Measurements from ENCODE around the gene PHLDB3.
"Not testable (repeated sequence)": the region's sequence is repeated elsewhere in the genome, so short reads cannot be mapped to it uniquely, and the experiment has no call there.

PHLDB3 gene

DNA sequence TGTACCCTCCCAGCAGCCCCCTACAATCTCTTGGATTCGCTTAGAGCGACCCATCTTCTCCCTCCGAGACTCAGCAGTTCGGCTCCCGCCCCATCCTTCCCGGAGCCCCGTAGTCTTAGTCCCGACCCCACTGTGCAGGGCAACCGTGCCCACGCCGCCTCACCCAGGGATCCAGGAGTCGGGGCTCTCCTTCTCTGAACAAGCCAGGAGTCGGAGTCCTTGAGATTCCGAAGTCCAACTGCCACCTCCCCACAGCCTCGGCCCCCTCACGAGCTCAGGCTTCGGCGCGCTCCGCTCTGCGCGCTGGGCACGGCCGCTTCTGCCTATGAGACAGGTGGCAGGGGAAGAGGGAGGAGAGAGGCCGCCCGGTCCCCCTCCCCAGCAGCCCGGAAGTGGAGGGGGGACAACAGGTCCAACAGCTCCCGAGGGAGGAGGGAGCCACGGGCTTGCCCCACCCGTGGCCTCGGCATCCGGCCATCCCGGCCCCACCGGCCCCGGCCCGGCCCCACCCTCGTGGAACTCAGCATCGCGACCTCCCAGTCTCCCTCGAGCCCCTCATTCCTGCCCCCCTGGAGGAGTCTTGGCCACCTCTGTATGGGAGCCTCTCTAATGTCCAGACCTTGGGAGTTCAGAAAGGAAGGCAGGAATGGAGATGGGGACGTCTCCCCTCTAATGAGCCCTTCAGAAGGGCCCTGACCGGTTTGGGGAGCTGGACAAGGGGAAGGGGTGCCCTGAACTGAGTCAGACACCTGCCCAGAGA lies at the start of gene PHLDB3:
Gene PHLDB3, minus strand, starts transcription at position 321 of the 760 bp plus-strand sequence. CDS start 628 bp downstream, outside the sequence.
- DNase-seq: peak; percentile 44

- DNase-seq: no peak
Measured at GRCh38 chr19:43553656-43554055, 49.1 kb upstream of the PHLDB3 start.

DNA sequence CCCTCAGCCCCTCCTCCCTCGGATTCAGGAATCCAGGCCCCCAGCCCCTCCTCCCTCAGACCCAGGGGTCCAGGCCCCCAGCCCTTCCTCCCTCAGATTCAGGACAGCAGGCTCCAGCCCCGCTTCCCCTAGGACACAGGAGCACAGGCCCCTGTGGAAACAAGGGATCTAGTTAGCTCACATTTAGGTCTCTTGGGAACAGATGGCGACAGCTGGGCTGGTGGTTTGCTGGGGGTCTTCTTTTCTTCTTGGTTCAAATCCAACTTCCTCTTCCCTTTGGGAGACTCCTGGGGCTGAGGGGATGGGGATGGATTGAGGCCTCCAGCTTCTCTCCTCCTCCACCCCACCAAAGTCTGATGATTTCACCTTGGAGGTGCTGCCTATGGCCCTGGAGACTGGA lies 48.1 kb upstream of the PHLDB3 start:
- no peak for DNase-seq

DNA sequence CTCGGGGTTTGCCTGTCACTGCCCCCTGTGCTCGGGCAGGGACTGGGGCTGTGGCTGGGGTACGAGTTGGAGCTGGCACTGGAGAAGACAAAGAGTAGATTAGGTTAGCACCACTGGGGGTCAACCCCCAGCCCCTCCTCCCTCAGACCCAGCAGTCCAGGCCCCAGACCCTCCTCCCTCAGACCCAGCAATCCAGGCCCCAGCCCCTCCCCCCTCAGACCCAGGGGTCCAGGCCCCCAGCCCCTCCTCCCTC lies 47.6 kb upstream of the PHLDB3 start:
- no peak for DNase-seq

DNA sequence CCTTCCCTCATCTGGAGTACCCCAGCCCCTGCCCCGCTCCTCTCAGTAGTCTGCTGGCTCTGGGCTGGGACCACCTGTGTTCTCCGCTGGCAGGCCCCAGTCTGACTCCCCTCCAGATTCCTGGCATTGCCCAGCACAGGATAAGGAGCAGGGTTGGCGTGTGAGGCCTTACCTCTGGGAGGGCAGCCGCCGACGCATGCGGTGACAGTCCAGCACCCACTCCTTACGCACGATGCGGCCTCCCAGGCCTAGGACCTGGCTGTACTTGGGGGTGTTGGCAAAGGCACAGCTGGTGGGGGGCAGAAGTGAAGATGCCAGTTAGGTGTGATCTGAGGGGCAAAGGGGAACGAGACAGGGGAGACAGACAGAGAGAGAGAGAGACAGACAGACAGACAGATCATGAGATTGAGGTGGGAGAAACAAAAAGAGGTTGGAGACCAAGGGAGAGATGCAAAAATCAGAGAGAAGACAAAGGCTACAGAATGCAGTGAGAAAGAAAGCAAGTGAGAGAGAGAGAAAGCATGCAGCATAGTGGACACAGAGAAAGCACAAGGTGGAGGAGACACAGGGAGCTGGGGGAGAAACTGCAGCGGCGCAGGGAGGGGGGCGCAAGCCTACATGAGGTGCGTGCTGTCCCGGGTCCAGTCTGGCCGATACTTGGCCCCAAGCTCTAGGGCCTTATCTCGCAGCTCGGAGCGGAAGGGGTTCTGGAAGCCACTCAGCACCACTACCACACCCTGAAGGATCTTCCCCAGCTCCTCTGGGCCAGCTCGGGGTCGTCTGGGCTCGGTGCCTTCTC lies 47.1 kb upstream of the PHLDB3 start:
- no peak for DNase-seq

GRCh38 chr19:43548706-43549105 lies 44.2 kb upstream of the PHLDB3 start:
- no peak for DNase-seq

DNA sequence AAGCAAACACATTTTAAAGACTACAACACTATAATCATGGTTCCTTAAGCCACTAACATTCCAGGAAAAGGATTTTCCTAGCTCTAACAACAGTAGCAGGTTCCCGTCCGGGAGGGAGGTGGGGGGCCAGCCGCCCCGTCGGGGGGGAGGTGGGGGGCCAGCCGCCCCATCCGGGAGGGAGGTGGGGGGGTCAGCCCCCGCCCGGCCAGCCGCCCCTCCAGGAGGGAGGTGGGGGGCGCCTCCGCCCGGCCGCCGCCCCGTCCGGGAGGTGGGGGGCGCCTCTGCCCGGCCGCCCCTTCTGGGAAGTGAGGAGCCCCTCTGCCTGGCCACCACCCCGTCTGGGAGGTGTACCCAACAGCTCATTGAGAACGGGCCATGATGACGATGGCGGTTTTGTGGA lies 43.4 kb upstream of the PHLDB3 start:
- not testable (repeated sequence) for DNase-seq

DNA sequence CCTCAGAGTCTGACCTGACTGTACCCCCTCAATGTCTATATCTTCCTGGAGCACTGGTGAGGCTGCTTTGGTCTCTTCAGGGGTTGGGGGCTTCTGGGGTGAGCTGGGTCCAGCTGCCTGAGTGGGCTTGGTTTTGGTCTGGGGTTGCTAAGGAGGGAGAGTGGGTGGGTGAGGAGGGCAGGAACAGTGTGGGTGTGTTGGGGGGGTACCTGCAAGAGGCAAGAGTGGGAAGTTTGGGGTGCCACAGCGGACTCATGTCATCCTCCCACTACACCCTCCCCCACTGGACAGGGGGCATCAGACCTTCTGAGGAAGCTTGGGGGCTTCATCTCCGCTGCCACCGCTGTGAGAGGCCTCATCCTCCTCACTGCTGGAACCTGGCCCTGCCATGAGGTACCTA lies 42.0 kb upstream of the PHLDB3 start:
- no peak for DNase-seq

DNA sequence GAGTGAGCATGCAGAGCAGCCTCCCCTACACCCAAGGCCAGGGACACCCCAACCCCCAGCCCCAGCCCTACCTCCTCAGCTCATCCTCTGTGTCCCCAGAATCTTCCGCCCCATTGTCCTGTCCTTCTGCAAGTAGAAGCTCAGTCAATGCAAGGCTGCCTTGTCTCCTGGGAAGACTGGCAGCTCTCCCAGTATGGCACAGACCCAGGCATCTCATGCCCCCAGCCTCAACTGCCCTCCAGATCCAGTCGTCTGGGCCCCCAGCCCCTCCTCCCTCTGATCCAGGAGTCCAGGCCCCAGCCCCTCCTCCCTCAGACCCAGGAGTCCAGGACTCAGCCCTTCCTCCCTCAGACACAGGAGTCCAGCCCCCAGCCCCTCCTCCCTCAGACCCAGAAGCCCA lies 41.4 kb upstream of the PHLDB3 start:
- no peak for DNase-seq

DNA sequence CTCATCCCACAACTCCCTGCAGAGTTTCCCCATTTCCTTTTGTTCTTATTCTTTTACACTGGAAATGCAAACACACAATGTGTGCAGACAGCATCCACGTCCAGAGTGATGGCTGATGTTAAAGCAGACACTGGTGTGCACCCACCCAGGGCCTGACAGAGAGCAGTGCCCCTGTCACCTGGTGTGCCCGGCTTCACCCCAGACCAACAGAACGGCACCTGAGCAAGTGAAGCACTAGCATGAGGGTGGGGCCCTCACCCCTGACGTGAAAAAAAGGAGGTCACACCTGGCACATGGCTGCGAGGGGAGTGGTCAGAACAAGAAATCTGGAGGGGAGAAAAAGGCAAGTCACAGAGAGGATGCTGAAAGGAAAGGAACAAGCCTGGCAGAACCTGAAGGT lies 40.7 kb upstream of the PHLDB3 start:
- DNase-seq: no peak

DNA sequence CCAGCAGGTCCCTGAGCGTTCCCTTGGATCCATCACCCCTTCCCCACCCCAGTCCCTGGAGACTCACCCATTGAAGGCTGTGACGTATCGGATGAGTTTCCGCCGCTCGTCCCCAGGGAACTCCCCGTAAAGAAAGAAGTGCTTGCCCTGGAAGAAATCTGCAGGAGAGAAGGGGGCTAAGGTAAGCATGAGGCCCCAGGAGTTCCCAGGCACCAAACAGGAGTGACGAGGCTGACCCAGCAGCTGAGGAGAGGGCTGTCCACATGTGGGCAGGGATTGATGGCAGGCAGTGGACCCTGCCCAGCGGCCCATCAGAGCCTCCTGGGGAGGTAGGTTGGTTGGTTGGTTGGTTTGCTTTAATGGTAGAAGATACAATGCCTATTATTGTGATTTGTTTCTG lies 39.5 kb upstream of the PHLDB3 start:
- DNase-seq: no peak

DNA sequence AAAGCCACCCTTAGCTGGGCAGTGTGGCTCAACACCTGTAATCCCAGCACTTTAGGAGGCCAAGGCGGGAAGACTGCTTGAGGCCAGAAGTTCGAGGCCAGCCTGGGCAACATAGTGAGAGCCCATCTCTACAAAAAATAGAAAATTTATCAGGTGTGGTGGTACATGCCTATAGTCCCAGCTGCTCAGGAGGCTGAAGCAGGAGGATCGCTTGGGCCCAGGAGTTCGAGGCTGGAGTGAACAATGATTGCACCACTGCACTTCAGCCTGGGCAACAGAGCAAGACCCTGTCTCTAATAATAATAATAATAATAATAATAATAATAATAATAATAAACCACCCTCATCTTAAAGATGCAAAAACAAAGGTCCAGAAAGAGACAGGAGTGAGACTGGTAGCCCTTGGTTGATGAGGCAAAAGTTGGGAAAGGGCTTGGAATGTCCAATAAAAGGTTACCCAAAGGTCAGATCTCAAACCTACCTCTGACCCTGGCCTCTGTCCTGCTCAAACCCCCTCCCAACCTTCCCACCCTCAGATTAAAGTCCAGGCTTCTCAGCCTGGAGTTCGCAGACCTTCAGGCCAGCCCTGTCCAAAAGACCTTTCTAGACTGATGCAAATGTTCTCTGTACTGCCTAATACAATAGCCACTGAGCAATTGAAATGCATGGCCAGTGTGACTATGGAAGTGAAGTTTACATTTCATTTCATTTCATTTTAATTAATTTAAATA lies 37.5 kb upstream of the PHLDB3 start:
- DNase-seq: no peak

DNA sequence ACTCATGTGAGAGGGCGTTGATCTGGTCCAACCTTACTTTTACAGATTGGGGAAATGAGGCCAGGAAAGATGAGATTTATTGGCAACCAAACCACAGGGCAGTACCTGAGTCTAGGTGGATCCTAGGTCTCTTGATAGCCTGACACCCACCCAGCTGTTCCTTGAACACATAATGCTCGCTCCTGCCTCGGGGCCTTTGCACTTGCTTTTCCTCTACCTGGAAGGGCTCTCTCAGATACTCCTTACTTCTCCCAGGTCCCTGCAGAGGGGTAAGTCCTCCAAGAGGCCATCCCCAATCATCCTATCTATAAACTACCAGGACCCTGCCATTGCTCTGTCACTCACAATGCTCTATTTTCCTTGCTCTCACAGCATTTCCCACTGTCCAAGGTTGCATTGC lies 35.8 kb upstream of the PHLDB3 start:
- DNase-seq: no peak

GRCh38 chr19:43538922-43539321 lies 34.4 kb upstream of the PHLDB3 start:
- no peak for DNase-seq

DNA sequence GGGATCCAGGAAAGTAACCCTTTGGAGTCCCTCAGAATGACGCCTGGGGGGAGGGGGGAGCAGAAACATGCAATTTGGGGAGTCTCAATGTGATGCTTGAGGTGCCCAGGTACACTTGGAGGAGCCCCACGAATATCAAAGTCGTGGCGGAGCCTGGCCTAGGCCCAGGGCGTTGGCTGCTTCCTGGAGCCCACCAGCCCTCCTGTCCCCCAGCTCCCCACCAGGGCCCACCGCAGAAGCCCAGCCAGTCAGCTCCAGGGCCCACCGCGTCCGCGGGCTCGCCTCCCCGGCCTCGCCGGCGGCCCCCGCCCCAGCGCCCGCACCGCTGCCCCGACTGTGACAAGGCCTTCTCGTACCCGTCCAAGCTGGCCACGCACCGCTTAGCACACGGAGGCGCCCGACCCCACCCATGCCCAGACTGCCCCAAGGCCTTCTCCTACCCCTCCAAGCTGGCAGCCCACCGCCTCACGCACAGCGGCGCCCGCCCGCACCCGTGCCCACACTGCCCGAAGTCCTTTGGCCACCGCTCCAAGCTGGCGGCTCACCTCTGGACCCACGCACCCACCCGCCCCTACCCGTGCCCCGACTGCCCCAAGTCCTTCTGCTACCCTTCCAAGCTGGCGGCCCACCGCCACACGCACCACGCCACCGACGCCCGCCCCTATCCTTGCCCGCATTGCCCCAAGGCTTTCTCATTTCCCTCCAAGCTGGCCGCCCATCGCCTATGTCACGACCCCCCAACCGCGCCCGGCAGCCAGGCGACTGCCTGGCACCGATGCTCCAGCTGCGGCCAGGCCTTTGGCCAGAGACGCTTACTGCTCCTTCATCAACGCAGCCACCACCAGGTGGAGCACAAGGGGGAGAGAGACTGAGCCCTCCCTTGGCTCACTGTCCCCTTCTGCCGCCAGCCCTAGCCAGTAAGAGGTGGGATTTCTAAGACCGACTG lies 30.5 kb upstream of the PHLDB3 start:
- no peak for DNase-seq

DNA sequence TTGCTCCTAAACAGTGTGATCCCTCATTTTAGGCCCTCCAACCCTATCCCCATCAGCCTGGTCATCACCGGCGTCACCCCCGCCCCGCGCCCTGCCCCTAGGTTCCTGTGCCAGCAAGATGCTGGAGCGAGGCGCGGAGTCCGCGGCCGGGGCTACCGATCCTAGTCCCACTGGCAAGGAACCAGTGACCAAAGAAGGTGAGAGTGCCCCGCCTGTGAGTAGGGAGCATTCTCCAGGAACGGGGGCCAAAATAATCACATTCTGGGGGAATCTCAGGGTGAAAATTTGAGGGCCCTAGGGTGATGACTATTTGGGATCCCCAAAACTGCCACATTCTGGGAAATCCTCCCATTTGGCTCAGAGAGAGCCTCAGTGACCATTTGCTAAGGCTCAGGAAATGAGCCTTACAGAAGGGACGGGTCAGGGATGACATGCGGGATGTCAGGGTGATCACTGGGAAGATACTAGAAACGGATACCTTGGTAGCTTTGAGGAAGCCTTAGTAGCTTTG lies 29.8 kb upstream of the PHLDB3 start:
- no peak for DNase-seq

GRCh38 chr19:43533546-43534304 lies 29.2 kb upstream of the PHLDB3 start:
- peak; percentile 80 for DNase-seq

DNA sequence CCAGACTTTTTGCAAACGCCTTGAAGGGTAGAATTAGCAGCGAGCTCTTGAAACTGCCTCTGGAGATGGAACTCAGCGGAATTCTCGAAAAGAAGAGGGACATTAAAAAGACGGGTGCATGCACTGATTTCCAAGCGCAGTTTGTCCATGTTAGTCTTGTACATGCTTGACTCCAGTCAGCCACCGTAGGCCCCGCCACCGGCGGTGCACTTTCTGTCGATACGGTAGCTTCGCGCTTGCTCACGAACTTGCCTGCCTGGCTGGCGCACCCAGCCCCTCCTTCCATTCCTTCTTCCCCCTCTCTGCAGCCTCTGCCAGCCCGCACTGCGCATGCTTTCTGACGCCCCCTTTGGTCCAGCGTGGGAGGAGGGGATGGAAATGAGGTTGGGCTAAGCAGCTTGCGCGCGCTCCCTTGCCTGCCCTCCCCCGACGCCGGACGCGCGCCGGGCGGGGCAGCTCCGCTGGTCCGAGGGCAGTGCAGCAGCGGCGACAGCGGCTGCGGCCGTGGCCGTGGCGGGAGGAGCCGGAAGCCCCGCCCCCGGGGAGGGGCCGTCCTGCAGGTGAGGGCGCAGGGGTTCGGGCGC lies 28.5 kb upstream of the PHLDB3 start, which contains the start of gene ZNF575:
Gene ZNF575, plus strand, starts transcription at position 227 of the 584 bp plus-strand sequence. CDS start 1,235 bp downstream, outside the sequence.
- DNase-seq: peak; percentile 74

DNA sequence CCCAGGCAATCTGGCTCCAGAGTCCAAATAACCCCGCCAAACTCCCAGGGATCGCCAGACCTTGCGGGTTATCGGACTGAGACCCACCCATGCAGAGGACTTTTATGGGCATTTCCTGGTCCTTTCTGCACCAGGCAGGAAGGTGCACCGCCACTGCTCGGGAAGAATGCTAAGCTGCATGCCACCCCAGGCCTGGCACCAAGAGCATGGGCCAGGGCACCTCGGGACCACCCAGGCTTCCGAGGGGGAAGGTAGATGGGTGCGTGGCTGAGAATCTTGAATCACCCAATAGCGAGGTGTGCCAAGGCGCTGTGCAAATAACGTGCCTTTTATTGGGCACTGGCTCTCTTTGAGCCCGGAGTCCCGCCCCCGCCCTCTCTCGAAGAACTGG lies 28.0 kb upstream of the PHLDB3 start:
- DNase-seq: no peak

GRCh38 chr19:43527860-43528622 lies 23.5 kb upstream of the PHLDB3 start:
- no peak for DNase-seq

All from activated effector memory CD4-positive, alpha-beta T cell treated with Interleukin-2 at 50 U/mL for 16 hours (primary cell).